ENCODE measurements around the gene MYO19.

MYO19 gene

DNA sequence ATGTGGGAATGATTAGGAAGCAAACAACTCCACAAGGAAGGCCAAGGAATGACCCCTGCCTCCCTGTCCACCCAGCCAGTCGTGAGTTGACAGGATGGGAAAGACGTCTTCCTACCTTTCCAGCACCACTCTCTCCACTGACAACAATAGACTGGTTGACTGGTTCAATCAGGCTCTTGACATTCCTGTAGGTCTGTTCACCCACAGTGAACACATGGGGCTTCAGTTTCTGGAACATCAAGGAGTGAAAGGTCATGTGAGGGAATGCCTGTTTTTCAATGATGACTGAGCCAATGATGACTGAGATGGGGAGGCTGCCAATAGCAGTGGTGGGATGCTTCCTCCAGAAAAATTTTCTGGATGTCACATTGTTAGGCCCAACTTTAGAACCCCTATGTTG lies 9.6 kb downstream of the MYO19 start:
- TF ChIP-seq, protein P1, sequence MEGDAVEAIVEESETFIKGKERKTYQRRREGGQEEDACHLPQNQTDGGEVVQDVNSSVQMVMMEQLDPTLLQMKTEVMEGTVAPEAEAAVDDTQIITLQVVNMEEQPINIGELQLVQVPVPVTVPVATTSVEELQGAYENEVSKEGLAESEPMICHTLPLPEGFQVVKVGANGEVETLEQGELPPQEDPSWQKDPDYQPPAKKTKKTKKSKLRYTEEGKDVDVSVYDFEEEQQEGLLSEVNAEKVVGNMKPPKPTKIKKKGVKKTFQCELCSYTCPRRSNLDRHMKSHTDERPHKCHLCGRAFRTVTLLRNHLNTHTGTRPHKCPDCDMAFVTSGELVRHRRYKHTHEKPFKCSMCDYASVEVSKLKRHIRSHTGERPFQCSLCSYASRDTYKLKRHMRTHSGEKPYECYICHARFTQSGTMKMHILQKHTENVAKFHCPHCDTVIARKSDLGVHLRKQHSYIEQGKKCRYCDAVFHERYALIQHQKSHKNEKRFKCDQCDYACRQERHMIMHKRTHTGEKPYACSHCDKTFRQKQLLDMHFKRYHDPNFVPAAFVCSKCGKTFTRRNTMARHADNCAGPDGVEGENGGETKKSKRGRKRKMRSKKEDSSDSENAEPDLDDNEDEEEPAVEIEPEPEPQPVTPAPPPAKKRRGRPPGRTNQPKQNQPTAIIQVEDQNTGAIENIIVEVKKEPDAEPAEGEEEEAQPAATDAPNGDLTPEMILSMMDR (IDR thresholded peaks at IDR 0.05; ENCODE audit: insufficient read depth, low read length) = no peak
- TF ChIP-seq POLR2AphosphoS5 (IDR thresholded peaks at IDR 0.05; ENCODE audit: low read depth) (no peak), GABPA (IDR thresholded peaks at IDR 0.05; ENCODE audit: low read depth) (no peak), SPI1 (IDR thresholded peaks at IDR 0.05; ENCODE audit: borderline replicate concordance, low read depth) (no peak)
- TF ChIP-seq, protein P2, sequence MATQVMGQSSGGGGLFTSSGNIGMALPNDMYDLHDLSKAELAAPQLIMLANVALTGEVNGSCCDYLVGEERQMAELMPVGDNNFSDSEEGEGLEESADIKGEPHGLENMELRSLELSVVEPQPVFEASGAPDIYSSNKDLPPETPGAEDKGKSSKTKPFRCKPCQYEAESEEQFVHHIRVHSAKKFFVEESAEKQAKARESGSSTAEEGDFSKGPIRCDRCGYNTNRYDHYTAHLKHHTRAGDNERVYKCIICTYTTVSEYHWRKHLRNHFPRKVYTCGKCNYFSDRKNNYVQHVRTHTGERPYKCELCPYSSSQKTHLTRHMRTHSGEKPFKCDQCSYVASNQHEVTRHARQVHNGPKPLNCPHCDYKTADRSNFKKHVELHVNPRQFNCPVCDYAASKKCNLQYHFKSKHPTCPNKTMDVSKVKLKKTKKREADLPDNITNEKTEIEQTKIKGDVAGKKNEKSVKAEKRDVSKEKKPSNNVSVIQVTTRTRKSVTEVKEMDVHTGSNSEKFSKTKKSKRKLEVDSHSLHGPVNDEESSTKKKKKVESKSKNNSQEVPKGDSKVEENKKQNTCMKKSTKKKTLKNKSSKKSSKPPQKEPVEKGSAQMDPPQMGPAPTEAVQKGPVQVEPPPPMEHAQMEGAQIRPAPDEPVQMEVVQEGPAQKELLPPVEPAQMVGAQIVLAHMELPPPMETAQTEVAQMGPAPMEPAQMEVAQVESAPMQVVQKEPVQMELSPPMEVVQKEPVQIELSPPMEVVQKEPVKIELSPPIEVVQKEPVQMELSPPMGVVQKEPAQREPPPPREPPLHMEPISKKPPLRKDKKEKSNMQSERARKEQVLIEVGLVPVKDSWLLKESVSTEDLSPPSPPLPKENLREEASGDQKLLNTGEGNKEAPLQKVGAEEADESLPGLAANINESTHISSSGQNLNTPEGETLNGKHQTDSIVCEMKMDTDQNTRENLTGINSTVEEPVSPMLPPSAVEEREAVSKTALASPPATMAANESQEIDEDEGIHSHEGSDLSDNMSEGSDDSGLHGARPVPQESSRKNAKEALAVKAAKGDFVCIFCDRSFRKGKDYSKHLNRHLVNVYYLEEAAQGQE (IDR thresholded peaks at IDR 0.05; ENCODE audit: insufficient replicate concordance, low read depth) = no peak
- H3K27ac ChIP-seq (replicated peaks) = no peak overlapping the region
- no peak overlapping the region for H3K4me3 ChIP-seq (replicated peaks; ENCODE audit: insufficient read depth, low read length)
- no peaks in the 10 kb centered on the region for H3K27me3 ChIP-seq (ENCODE audit: insufficient read depth, poor library complexity, severe bottlenecking)
- DNase-seq (ENCODE audit: low read depth in 1 of 2, low spot score in 1 of 2) = no peak

DNA sequence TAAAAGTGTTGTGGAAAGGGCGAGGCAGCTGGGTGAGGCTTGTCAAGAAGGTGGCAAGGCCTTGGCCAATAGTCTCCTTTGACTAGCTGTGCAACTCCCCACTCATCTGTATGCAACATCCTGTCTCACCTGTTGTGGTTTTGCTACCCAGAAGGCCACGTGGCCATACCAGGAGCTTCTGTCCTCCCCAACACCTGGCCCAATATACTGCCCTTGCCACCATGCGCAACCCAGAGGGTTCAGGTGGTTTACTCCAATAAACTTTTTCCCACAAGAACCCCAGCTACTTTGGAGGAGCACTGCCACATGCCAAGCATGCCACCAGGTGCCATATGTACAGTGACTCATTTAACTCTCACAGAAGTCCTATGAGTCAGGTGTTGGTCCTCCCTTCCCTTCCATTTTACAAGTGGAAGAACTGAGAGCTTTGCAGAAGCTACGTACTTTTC lies 10.2 kb downstream of the MYO19 start:
- no peaks in the 10 kb centered on the region for H3K27me3 ChIP-seq (ENCODE audit: insufficient read depth, poor library complexity, severe bottlenecking)
- no peak overlapping the region for H3K4me3 ChIP-seq (replicated peaks; ENCODE audit: insufficient read depth, low read length)
- no peak for DNase-seq (ENCODE audit: low read depth in 1 of 2, low spot score in 1 of 2)
- TF ChIP-seq, protein P2 (IDR thresholded peaks at IDR 0.05; ENCODE audit: insufficient replicate concordance, low read depth) = no peak
- TF ChIP-seq, protein P1 (IDR thresholded peaks at IDR 0.05; ENCODE audit: insufficient read depth, low read length) = no peak
- TF ChIP-seq GABPA (IDR thresholded peaks at IDR 0.05; ENCODE audit: low read depth) = no peak
- no peak overlapping the region for H3K27ac ChIP-seq (replicated peaks)

DNA sequence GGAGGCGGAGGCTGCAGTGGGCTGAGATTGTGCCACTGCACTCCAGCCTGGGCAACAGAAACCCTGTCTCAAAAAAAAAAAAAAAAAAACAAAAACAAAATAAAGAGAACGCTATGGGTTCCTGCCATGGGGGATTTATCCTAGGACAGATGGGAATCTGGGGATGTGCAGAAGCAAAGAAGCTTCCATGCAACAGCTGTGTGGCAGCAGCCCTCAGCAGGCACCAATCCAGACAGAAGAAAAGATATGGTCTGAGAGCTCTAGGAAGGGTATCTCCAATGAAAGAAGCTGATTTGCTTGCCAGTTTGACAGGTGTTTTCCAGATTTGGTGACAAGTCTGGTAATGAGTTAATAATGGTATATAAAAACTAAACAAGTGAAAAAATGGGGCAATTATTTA lies 11.6 kb downstream of the MYO19 start:
- DNase-seq (ENCODE audit: low read depth in 1 of 2, low spot score in 1 of 2) = no peak
- TF ChIP-seq POLR2AphosphoS5 (IDR thresholded peaks at IDR 0.05; ENCODE audit: low read depth) (no peak), GABPA (IDR thresholded peaks at IDR 0.05; ENCODE audit: low read depth) (no peak), SPI1 (IDR thresholded peaks at IDR 0.05; ENCODE audit: borderline replicate concordance, low read depth) (no peak)
- TF ChIP-seq, protein P1 (IDR thresholded peaks at IDR 0.05; ENCODE audit: insufficient read depth, low read length) = no peak
- TF ChIP-seq, protein P2 (IDR thresholded peaks at IDR 0.05; ENCODE audit: insufficient replicate concordance, low read depth) = no peak
- Histone ChIP-seq H3K27ac (replicated peaks) (no peak overlapping the region), H3K4me3 (replicated peaks; ENCODE audit: insufficient read depth, low read length) (no peak overlapping the region), H3K27me3 (ENCODE audit: insufficient read depth, poor library complexity, severe bottlenecking) (no peaks in the 10 kb centered on the region)
